HG03469 (cell line): ENCODE data around the gene HTR3E.
"Not testable (repeated sequence)": the region's sequence is repeated elsewhere in the genome, so short reads cannot be mapped to it uniquely, and the experiment has no call there.

Experiments used
- ATAC-seq: cut with Tn5 transposase; IDR thresholded peaks from one replicate; pipeline ENCODE4 v1.9.1; 2021; ENCODE audit warnings: mild to moderate bottlenecking, moderate library complexity, moderate number of reproducible peaks; ENCODE audit not compliant: unreplicated experiment

The HTR3E gene

DNA sequence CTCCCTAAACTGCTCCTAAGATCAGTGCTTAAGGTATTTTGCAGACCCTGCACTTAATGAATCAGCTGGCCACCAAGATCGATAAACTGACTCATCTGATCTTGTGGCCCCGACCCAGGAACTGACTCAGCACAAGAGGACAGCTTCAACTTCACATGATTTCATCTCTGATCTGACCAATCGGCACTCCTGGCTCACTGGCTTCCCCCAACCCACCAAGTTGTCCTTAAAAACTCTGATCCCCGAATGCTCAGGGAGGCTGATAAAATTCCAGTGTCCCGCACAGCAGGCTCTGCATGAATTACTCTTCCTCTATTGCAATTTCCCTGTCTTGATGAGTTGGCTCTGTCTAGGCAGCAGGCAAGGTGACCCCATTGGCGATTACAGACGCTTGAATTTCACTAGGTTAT, 13.5 kb downstream of the HTR3E start:
- ATAC-seq = no peak

DNA sequence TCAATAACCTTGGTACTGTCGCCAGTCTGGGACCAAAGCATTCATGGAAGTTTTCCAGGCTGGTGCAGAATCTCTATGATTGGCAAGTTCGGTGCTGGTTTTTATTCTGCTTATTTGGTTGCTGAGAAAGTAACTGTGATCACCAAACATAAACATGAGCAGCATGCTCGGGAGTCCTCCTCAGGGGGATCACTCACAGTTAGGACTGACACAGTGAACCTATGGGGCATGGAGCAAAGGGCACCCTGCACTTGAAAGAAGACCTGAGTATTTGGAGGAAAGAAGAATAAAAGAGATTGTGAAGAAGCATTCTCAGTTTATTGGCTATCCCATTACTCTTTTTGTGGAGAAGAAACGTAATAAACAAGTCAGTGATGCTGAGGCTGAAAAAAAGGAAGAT, 19.2 kb downstream of the HTR3E start:
- ATAC-seq = no peak

DNA sequence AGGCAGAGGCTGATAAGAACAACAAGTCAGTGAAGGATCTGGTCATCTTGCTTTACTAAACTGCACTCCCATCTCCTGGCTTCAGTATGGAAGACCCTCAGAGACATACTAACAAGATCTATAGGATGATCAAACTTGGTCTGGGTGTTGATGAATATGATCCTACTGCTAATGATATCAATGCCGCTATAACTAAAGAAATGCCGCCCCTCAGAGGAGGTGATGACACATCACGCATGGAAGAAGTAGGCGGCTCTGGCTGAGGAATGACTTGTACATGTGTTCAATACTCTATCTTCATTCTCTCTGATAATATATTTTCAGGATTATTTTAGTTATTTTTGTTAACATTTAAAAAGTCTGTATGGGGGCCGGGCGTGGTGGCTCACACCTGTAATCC, 20.8 kb downstream of the HTR3E start:
- ATAC-seq = no peak

DNA sequence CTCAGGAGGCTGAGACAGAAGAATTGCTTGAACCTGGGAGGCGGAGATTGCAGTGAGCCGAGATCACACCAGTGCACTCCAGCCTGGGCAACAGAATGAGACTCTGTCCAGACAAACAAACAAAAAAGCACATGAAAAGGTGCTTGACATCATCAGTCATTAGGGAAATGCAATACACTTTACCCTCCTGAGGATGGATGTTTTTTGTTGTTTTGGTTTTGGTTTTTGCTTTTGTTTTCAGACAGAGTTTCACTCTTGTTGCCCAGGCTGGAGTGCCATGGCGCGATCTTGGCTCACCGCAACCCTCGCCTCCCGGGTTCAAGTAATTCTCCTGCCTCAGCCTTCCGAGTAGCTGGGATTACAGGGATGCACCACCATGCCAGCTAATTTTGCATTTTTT, 24.2 kb downstream of the HTR3E start:
- ATAC-seq = not testable (repeated sequence)

DNA sequence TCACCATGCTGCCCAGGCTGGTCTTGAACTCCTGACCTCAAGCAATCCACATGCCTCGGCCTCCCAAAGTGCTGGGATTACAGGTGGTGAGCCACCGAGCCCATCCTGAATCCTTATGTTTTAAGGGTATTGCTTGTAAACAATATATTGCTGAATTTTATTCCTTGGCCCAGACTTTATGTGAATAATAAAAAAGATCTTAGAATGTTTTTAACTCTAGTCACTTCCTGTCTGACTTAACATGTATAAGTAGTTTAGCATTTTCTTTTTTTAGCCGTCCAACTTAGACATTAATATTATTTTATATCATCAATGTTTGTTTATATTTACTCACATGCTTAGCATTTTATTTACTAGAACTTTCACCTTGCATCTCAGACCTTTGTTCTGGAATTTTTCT, 29.1 kb downstream of the HTR3E start:
- ATAC-seq = no peak

DNA sequence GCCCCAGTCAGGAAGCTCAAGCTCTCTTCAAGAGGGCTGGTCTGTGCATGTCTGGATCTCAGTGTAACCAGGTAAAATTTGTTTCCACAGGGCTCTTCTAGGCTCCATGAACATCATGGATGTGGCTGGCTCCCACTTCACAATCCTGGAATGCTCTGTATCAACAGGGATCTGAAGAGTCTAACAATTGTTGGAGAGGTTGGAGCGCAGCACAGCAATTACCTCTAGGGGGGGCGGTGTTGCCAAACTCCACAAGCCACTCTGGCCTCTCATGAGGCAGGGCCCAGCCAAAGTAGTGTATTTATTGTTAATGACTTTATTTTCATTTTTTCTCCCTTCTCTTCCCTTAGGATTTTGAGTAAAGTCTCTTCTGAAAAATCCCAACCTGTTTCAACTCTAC, 32.1 kb downstream of the HTR3E start:
- no peak for ATAC-seq

DNA sequence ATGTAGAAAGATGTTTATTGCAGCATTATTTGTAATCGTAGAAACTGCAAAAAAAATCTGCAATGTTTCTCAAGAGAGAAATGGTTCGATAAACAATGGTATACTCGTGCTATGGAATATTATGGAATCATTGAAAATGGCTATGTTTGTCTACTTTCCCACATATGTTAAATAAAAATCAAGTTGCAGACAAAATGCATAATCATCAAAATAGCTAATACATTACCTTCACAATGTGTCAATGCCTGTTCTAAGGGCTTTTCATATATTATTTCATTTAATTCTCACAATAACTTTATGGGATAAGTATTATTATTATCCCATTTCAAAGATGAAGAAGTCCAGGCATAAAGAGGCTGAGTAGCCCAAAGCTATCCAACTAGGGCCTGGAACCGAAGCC, 36.1 kb downstream of the HTR3E start:
- ATAC-seq = no peak

DNA sequence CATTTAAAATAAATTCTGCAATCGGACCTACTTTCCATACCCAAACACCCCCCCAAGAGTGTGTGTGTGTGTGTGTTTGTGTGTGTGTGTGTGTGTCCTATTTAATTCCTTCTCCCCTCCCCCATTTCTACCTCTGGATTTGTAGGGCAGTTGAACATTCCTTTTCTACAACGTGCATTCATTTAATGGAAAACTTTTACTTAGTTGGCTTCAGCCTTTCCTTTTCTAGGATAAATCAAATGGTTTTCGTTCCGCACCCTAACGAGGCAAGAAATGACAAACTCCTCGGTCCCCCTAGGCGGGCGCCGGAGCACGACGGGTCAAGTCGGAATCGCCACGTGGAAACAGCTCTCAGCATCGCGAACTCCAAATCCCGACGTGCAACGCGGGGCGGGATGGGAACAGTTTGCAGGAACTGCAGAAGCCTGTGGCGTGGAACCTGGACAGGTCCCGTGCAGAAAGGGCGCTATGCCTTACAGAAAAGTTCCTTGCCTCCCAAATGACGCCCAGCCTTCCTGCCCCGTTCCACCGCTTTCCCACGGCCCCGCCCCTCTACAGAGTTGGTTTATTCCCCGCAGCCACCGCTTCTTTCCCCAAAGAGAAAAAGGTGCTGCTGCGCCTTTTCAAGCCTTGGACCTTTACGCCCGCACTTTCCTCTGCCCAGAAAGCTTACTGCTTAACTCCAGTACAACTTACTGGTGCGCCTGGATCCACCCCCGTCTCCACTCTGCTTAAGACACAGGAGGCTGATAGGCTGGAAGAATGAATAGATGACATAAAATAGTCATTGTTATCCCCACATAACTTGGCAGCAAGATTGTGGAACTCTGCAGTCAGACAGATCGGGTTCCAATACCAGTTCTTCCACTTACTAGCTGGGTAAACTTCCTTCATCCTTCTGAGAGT, 37.2 kb downstream of the HTR3E start:
- no peak for ATAC-seq

DNA sequence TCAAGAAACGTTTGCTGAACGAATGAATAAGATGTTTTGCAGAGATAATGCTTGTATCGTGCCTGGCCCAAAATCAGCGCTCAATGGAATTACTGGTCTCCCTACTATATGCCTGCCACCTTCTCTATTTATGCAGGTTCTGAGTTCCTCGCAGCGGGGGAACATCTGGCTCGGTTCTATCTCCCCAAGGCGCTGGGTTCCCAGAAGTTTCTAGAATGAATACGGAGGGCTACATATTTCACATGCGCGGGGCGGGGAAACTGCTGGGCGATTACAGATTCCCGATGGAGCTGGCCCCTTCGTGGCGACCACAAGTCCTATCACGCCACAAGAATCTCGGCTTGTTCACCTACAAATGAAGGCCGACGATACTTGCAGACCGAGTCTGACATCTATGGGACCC, 37.9 kb downstream of the HTR3E start:
- ATAC-seq = peak; percentile 4

DNA sequence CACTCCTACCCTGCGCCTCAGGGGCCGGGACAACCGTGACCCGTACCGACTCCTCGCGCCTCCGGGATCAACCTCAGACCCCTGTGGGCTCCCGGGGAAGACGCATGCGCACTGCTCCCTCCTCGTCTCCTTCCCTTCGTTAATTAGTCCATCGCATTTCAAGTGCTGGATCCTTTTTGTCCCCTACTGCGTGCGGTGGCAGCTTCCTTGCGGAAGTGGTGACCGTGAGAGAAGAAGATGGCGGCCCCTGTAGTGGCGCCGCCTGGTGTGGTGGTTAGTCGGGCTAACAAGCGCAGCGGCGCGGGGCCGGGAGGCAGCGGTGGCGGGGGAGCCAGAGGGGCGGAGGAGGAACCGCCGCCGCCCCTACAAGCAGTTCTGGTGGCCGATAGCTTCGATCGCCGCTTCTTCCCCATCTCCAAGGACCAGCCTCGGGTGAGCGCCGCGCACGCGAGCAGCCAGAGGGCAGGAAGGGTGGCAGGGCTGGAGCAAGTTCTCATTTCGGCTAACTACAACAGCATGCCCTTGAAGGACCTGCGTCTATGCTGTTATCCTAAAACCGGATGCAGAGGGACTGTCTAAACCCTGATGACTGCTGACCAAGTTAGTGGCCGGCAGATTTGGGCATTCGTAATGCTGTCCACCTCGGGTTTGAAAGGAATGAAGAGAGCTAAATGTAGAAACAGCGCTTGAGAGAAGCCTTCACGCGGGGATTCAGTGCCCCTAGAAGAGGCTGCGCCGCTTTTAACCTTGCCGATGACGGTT, 38.5 kb downstream of the HTR3E start, which contains the start of gene EIF2B5:
TSS of gene EIF2B5 (plus strand) at position 210 of the 762 bp plus-strand sequence. CDS start at position 238, 28 bp downstream.
- ATAC-seq = peak; percentile 80

DNA sequence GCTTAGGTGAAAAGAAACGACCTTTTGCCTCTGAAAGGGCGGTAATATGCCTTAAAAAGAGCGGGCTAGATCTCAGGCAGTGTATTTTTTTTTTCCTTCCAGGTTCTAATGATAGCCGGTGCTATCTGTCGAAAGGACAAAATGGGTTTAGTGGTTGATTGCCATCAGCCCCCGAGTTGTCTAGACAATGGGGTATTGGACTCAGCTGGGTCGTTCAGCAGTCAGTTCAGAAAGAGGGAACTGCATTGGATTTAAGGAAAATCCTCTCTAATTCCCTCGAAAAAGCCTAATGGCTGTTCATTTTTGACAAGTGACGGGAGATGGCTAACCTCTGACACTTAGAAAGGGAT, 39.0 kb downstream of the HTR3E start:
- no peak for ATAC-seq

DNA sequence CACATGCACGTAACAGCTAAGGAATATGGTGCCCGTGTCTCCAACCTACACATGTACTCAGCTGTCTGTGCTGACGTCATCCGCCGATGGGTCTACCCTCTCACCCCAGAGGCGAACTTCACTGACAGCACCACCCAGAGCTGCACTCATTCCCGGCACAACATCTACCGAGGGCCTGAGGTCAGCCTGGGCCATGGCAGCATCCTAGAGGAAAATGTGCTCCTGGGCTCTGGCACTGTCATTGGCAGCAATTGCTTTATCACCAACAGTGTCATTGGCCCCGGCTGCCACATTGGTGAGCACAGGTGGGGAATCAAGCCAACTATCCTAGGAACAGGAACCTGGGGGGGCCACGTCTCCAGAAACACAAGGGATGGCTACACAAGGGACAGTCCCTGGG, 43.6 kb downstream of the HTR3E start:
- no peak for ATAC-seq

DNA sequence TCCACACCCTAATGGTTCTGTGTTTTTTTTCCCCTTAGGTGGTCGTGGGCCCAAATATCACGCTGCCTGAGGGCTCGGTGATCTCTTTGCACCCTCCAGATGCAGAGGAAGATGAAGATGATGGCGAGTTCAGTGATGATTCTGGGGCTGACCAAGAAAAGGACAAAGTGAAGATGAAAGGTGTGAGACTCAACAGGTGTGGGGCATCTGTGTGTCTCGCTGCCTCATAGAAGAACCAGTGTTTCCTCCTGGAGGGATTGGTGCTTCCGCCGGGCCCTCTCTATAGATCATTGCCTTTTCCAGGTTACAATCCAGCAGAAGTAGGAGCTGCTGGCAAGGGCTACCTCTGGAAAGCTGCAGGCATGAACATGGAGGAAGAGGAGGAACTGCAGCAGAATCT, 45.3 kb downstream of the HTR3E start:
- ATAC-seq = no peak

DNA sequence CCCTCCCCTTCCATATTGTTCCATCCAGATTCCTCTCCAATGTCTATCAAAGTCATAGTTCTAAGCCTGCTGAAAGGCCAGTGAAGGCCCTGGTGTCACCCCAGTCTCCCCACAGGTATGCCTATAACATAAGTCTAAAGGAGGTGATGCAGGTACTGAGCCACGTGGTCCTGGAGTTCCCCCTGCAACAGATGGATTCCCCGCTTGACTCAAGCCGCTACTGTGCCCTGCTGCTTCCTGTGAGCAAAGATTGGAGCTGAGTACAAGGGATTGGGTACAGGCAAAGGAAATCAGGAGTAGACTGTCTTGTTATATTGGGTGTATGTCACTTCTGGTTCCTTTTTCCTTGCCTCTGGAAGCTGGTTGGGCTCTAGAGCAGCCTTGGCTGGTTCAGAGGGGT, 46.5 kb downstream of the HTR3E start:
- ATAC-seq = no peak

DNA sequence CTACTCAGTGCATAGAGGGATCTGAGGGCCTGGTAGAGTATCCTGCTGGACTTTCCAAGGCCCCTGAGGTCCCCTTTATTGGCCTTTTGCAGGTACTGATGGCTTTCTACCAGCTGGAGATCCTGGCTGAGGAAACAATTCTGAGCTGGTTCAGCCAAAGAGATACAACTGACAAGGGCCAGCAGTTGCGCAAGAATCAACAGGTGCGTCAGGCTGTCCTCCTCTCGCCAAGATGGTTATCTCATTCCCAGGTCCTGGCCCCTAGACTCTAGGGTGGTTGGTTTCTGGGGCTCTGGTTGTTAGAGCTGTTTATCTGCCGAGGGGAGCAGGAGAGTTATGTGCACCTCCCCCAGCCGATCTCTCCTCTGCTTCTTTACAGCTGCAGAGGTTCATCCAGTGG, 47.6 kb downstream of the HTR3E start:
- ATAC-seq = no peak

DNA sequence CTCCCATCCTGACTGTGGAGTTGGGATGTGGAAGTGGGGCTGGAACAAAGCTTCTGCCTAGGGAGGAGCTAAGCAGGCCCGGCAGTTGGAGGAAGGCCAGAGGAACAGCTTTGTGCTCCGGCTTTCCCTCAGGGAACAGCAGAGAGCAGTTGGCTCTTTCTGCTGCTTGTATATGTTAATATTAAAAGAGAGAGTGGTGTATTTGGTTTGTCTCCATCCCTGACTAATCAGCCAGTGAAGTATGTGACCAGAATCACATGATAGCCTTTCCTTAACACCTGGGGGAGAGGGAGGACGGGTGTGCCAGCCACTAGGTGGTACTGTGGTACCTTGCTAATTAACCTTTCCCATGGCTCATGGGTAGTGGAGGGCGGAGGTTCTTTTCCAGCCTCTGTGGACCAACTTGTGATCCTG, 48.3 kb downstream of the HTR3E start:
- ATAC-seq = no peak

DNA sequence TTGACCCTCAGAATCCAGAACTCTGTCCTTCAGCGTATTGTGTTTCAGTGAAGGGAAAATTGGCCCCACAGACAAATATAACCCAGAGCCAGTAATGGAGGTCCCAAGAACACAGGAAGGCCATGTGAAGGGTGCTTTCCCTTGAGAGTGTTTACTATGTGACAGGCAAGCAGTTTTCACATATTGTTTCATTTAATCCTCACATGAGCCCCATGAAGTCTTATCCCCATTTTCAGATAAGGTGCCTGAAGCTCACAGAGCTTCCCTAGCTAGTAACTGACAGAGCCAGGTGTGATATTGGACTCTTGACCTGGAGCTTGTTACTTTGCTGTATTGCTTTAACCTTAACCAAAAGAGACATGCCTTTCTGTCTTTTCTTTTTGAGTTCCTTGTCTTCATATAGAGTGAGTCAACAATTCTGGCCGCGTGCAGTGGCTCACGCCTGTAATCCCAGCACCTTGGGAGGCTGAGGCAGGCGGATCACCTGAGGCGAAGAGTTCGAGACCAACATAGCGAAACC, 48.9 kb downstream of the HTR3E start:
- ATAC-seq = no peak

DNA sequence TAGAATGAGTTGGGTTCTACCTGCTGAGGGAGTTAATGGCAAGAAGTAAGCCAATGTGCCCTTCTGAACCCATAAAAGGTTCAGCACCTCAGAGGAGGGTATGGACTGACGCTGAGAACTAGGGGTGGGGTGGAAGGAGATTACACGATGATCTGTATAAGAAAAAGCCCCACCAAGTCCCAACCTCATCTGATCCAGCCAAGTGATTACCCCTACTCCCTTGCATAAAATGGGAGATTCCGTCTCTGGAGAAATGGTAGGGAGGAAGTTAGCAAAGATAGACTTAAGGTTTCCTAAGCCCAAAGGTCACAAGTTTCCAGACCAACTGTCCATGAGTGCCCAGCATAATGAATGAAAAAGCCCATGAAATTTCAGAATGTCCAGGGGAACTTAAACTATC, 51.2 kb downstream of the HTR3E start:
- no peak for ATAC-seq

DNA sequence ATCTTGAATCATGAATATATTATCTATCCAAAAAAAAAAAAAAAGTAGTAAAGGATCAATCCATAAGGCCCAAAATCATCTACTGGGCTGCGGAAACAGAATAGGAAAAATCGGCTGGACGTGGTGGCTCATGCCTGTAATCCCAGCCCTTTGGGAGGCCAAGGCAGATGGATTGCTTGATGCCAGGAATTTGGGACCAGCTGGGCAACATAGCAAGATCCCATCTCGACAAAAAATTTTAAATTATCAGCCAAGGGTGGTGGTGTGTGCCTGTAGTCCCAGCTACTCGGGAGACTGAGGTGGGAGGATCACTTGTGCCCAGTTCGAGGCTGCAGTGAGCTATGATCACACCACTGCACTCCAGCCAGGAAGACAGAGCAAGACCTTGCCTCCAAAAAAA, 52.3 kb downstream of the HTR3E start:
- no peak for ATAC-seq

DNA sequence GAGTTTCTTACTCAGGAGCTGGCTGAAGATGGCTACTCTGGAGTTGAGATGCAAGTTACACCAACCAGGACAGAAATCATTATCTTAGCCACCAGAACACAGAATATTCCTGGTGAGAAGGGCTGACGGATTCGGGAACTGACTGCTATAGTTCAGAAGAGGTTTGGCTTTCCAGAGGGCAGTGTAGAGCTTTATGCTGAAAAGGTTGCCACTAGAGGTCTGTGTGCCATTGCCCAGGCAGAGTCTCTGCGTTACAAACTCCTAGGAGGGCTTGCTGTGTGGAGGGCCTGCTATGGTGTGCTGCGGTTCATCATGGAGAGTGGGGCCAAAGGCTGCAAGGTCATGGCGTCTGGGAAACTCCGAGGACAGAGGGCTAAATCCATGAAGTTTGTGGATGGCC, 52.9 kb downstream of the HTR3E start:
- ATAC-seq = not testable (repeated sequence)

DNA sequence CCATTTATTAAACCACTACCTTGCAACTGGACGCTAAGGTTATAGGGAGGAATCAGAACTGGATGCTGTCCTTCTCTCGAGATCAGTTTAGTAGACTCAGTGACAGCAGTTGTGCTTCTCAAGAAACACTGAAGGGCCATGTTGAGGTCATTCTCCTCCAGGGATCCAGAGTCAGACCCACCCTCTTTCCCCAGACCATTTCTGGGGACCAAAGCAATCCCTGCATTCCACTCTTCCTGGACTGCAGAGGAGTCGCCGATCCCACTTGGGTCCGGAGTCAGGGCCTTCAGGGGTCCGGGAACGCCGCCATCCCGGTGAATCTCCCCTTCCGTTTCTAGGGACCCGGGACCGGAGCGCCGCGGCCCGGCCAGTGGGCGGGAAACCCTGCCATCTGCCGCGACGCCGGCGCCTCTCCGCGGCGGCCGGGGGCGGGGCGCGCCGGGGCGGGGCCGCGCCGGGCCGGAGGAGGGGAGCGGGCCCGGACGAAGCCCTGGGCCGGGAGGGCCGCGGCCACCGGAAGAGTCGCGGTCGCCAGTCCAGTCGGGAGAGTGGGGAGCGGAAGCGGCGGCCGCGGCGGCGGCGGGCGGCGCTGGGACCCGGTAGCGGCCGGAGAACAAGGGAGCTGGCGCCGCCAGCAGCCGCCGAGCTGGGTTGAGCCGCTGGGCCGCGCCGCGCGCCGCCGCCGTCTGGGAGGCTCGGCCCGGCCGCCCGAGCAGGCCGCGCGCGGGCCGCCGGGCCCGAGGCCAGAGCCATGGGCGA, 58.2 kb downstream of the HTR3E start, which contains the start of gene DVL3:
TSS of gene DVL3 (plus strand) at position 493 of the 759 bp plus-strand sequence. CDS start at position 752, 259 bp downstream.
- peak; percentile 40 for ATAC-seq
